OCI-LY1 (cell line): ENCODE measurements around the gene TOR1AIP1.

Experiments used
- H2AFZ ChIP-seq: fragments of 200-600 bp; sonication (generic), shearing (Covaris generic); 2 replicates; pipeline ENCODE4 v1.6.0; 2014; ENCODE audit warnings: antibody characterized with exemption, mild to moderate bottlenecking, low read length
- H3F3A ChIP-seq: fragments of 200-600 bp; sonication (generic), shearing (Covaris generic); 2 replicates; pipeline ENCODE4 v1.6.0; 2014; ENCODE audit warnings: mild to moderate bottlenecking, antibody characterized with exemption, low read length, moderate library complexity; ENCODE audit not compliant: insufficient read depth
- H3K27ac ChIP-seq: fragments of 200-600 bp; sonication (generic); 2 replicates; pipeline ENCODE4 v1.5.1; 2014; ENCODE audit warnings: low read length, mixed run types, mild to moderate bottlenecking, low read depth; ENCODE audit not compliant: poor library complexity, severe bottlenecking
- H3K27me3 ChIP-seq: fragments of 200-600 bp; sonication (generic); 2 replicates; pipeline ENCODE4 v1.6.0; 2014; ENCODE audit warnings: antibody characterized with exemption, mild to moderate bottlenecking, low read length, moderate library complexity; ENCODE audit not compliant: insufficient read depth
- H3K36me3 ChIP-seq: fragments of 200-600 bp; sonication (generic); 2 replicates; pipeline ENCODE4 v1.6.1; 2014; ENCODE audit warnings: mild to moderate bottlenecking, antibody characterized with exemption, low read length, moderate library complexity, mixed read lengths; ENCODE audit not compliant: insufficient read depth
- H3K4me1 ChIP-seq: fragments of 200-600 bp; sonication (generic); 2 replicates; pipeline ENCODE4 v1.5.1; 2014; ENCODE audit warnings: mild to moderate bottlenecking, low read length, moderate library complexity; ENCODE audit not compliant: insufficient read depth, severe bottlenecking
- H3K4me2 ChIP-seq: fragments of 200-600 bp; sonication (generic), shearing (Covaris generic); 2 replicates; pipeline ENCODE4 v1.6.1; 2014; ENCODE audit warnings: low read length
- H3K4me3 ChIP-seq: fragments of 200-600 bp; sonication (generic); 2 replicates; pipeline ENCODE4 v1.5.1; 2014; ENCODE audit warnings: low read length, low read depth, mild to moderate bottlenecking, mixed read lengths; ENCODE audit not compliant: poor library complexity, severe bottlenecking
- H3K79me2 ChIP-seq: fragments of 200-600 bp; shearing (Covaris generic); 2 replicates; pipeline ENCODE4 v1.6.1; 2016; ENCODE audit warnings: mixed run types, low read length, mixed read lengths; ENCODE audit not compliant: insufficient read depth
- H3K9ac ChIP-seq: fragments of 200-600 bp; sonication (generic), shearing (Covaris generic); 2 replicates; pipeline ENCODE4 v1.6.1; 2014; ENCODE audit warnings: mild to moderate bottlenecking, low read length, mixed read lengths
- H3K9me2 ChIP-seq: fragments of 200-600 bp; sonication (generic), shearing (Covaris generic); 2 replicates; pipeline ENCODE4 v1.6.1; 2014; ENCODE audit warnings: low read depth, mild to moderate bottlenecking, low read length, mixed read lengths
- H3K9me3 ChIP-seq: fragments of 200-600 bp; shearing (Covaris generic); 2 replicates; pipeline ENCODE4 v1.6.1; 2014; ENCODE audit warnings: low read length, mixed read lengths
- H4K20me1 ChIP-seq: fragments of 200-600 bp; sonication (generic), shearing (Covaris generic); 2 replicates; pipeline ENCODE4 v1.6.0; 2016; ENCODE audit warnings: mild to moderate bottlenecking, low read length; ENCODE audit not compliant: insufficient read depth
- CTCF ChIP-seq: fragments of 200-600 bp; sonication (generic), shearing (Covaris generic); IDR thresholded peaks from 2 replicates; pipeline ENCODE4 v1.5.1; 2017; ENCODE audit warnings: mild to moderate bottlenecking, antibody characterized with exemption, low read length, moderate library complexity, mixed read lengths
- EZH2 ChIP-seq: fragments of 200-600 bp; sonication (generic), shearing (Covaris generic); IDR thresholded peaks from 2 replicates; pipeline ENCODE4 v1.8.0; 2017; ENCODE audit warnings: borderline replicate concordance, mixed run types, mild to moderate bottlenecking, antibody characterized with exemption, low read length, moderate library complexity, mixed read lengths

The TOR1AIP1 gene

GRCh38 chr1:179881642-179882252 is 338 bp upstream of the TOR1AIP1 start:
- Histone ChIP-seq H3K4me1 (peaks cover 44% of the 10 kb centered on the region), H3K27me3 (no peaks in the 10 kb centered on the region), H4K20me1 (no peaks in the 10 kb centered on the region), H3K4me2 (peak overlapping the region; percentile 71), H3K36me3 (peaks cover 7% of the 10 kb centered on the region; the same call in 1 of the 2 replicates), H3K4me3 (peak overlapping the region; percentile 76), H3F3A (no peaks in the 10 kb centered on the region; the same call in 1 of the 2 replicates), H3K9me3 (no peaks in the 10 kb centered on the region), H2AFZ (no peak overlapping the region), H3K9ac (peak overlapping the region; percentile 85), H3K27ac (peak overlapping the region; percentile 81), H3K9me2 (no peaks in the 10 kb centered on the region), H3K79me2 (peaks cover 8% of the 10 kb centered on the region)
- TF ChIP-seq EZH2 (no peak), CTCF (no peak)

- H3K4me3 ChIP-seq = peak overlapping the region; percentile 76
- H4K20me1 ChIP-seq = no peaks in the 10 kb centered on the region
- peak overlapping the region; percentile 89 for H3K9ac ChIP-seq
- H3K9me2 ChIP-seq = no peaks in the 10 kb centered on the region
- no peaks in the 10 kb centered on the region for H3K9me3 ChIP-seq
- peak overlapping the region; percentile 75 for H3K4me2 ChIP-seq
- peaks cover 42% of the 10 kb centered on the region for H3K4me1 ChIP-seq
- H2AFZ ChIP-seq = peak overlapping the region; percentile 43; the same call in 1 of the 2 replicates
- TF ChIP-seq CTCF (peak; percentile 23; the same call in 1 of the 2 replicates), EZH2 (no peak)
- no peaks in the 10 kb centered on the region; the same call in 1 of the 2 replicates for H3F3A ChIP-seq
- no peaks in the 10 kb centered on the region; the same call in 1 of the 2 replicates for H3K79me2 ChIP-seq
- H3K36me3 ChIP-seq = peaks cover 7% of the 10 kb centered on the region; the same call in 1 of the 2 replicates
- H3K27me3 ChIP-seq = no peaks in the 10 kb centered on the region
- peak overlapping the region; percentile 94 for H3K27ac ChIP-seq
Observed at GRCh38 chr1:179883040-179883744, 1.1 kb downstream of the TOR1AIP1 start.

GRCh38 chr1:179883745-179884138 is 1.7 kb downstream of the TOR1AIP1 start:
- peaks cover 7% of the 10 kb centered on the region; the same call in 1 of the 2 replicates for H3K36me3 ChIP-seq
- no peak overlapping the region for H2AFZ ChIP-seq
- H3K9ac ChIP-seq = peak overlapping the region; percentile 89
- peak overlapping the region; percentile 94 for H3K27ac ChIP-seq
- H3K9me2 ChIP-seq = no peaks in the 10 kb centered on the region
- no peaks in the 10 kb centered on the region; the same call in 1 of the 2 replicates for H3K79me2 ChIP-seq
- no peaks in the 10 kb centered on the region for H3K9me3 ChIP-seq
- peak overlapping the region; percentile 75 for H3K4me2 ChIP-seq
- H3K4me3 ChIP-seq = peak overlapping the region; percentile 76
- no peaks in the 10 kb centered on the region; the same call in 1 of the 2 replicates for H3F3A ChIP-seq
- H3K4me1 ChIP-seq = peaks cover 44% of the 10 kb centered on the region
- TF ChIP-seq CTCF (no peak), EZH2 (no peak)
- no peaks in the 10 kb centered on the region for H4K20me1 ChIP-seq
- no peaks in the 10 kb centered on the region for H3K27me3 ChIP-seq
